ENCODE results near the gene SMARCA2. TPM values are rescaled to one million over a fixed set of nuclear protein-coding genes. Genes with fewer than 3 reads are reported as not detected.
A peak's percentile ranks its signal among the peaks of the same experiment; 100 is the strongest.

The SMARCA2 gene
- total RNA-seq, 2 experiments from 2014 or later = 264 to 274 TPM

GRCh38 chr9:2231829-2232228 lies 216.7 kb downstream of the SMARCA2 start:
- Mint-ChIP-seq H3K27ac (no peak overlapping the region), H3K36me3 (ENCODE audit: low read depth) (no peaks in the 10 kb centered on the region), H3K27me3 (peaks cover 5% of the 10 kb centered on the region), H3K9me3 (no peaks in the 10 kb centered on the region), H3K4me1 (no peaks in the 10 kb centered on the region), H3K4me3 (no peak overlapping the region)
- CTCF ChIA-PET = no interaction called here
- POLR2A ChIA-PET = no interaction called here
- DNase-seq = no peak

- Mint-ChIP-seq H3K4me3 (no peak overlapping the region), H3K4me1 (no peaks in the 10 kb centered on the region), H3K36me3 (ENCODE audit: low read depth) (no peaks in the 10 kb centered on the region), H3K27me3 (peaks cover 11% of the 10 kb centered on the region), H3K27ac (no peak overlapping the region), H3K9me3 (no peaks in the 10 kb centered on the region)
- POLR2A ChIA-PET = no interaction called here
- CTCF ChIA-PET = no interaction called here
- no peak for DNase-seq
These were observed 218.1 kb downstream of the SMARCA2 start for GRCh38 chr9:2233274-2233673.

- DNase-seq = no peak
- no peak overlapping the region for H3K27ac Mint-ChIP-seq
- no peaks in the 10 kb centered on the region for H3K36me3 Mint-ChIP-seq (ENCODE audit: low read depth)
- POLR2A ChIA-PET = interaction anchor here (0.7 kb wide), 1 partner anchor 1005 kb away, joined by 3 read pairs; no protein-coding TSS in a partner anchor
- no peaks in the 10 kb centered on the region for H3K9me3 Mint-ChIP-seq
- no peak overlapping the region for H3K4me3 Mint-ChIP-seq
- H3K27me3 Mint-ChIP-seq = peaks cover 19% of the 10 kb centered on the region
- CTCF ChIA-PET = no interaction called here
- H3K4me1 Mint-ChIP-seq = no peaks in the 10 kb centered on the region
These were observed 219.3 kb downstream of the SMARCA2 start for GRCh38 chr9:2234371-2234893.

- Mint-ChIP-seq H3K36me3 (ENCODE audit: low read depth) (no peaks in the 10 kb centered on the region), H3K27ac (no peak overlapping the region), H3K27me3 (peaks cover 19% of the 10 kb centered on the region), H3K4me1 (no peaks in the 10 kb centered on the region), H3K4me3 (no peak overlapping the region), H3K9me3 (no peaks in the 10 kb centered on the region)
- ChIA-PET POLR2A (no interaction called here), CTCF (interaction anchor here (0.6 to 1.3 kb wide), 2 partner anchors 9 to 553 kb away, joined by 3 read pairs; no protein-coding TSS in a partner anchor)
- DNase-seq = no peak
These were observed 220.5 kb downstream of the SMARCA2 start for GRCh38 chr9:2235623-2236022.

GRCh38 chr9:2236850-2237249 lies 221.7 kb downstream of the SMARCA2 start:
- ChIA-PET POLR2A (no interaction called here), CTCF (no interaction called here)
- H3K9me3 Mint-ChIP-seq = no peaks in the 10 kb centered on the region
- H3K27me3 Mint-ChIP-seq = peaks cover 19% of the 10 kb centered on the region
- H3K4me1 Mint-ChIP-seq = peaks cover 7% of the 10 kb centered on the region
- DNase-seq = no peak
- H3K27ac Mint-ChIP-seq = no peak overlapping the region
- H3K4me3 Mint-ChIP-seq = no peak overlapping the region
- H3K36me3 Mint-ChIP-seq (ENCODE audit: low read depth) = no peaks in the 10 kb centered on the region

GRCh38 chr9:2241461-2241835 lies 226.3 kb downstream of the SMARCA2 start:
- CTCF ChIA-PET = no interaction called here
- Mint-ChIP-seq H3K27ac (peak overlapping the region; percentile 52), H3K4me3 (peak overlapping the region; percentile 58), H3K36me3 (ENCODE audit: low read depth) (no peaks in the 10 kb centered on the region), H3K4me1 (peaks cover 19% of the 10 kb centered on the region), H3K27me3 (peaks cover 22% of the 10 kb centered on the region), H3K9me3 (peaks cover 4% of the 10 kb centered on the region)
- no peak for DNase-seq
- POLR2A ChIA-PET = no interaction called here

GRCh38 chr9:2241836-2242741 lies 226.9 kb downstream of the SMARCA2 start:
- H3K36me3 Mint-ChIP-seq (ENCODE audit: low read depth) = no peaks in the 10 kb centered on the region
- peaks cover 4% of the 10 kb centered on the region for H3K9me3 Mint-ChIP-seq
- ChIA-PET POLR2A (no interaction called here), CTCF (interaction anchor here (1.6 kb wide), 1 partner anchor 15 kb away, joined by 3 read pairs; no protein-coding TSS in a partner anchor)
- peaks cover 26% of the 10 kb centered on the region for H3K27me3 Mint-ChIP-seq
- H3K4me3 Mint-ChIP-seq = peak overlapping the region; percentile 58
- H3K4me1 Mint-ChIP-seq = peaks cover 19% of the 10 kb centered on the region
- peak overlapping the region; percentile 3 for H3K27ac Mint-ChIP-seq
- peak; percentile 72 for DNase-seq

- H3K4me3 Mint-ChIP-seq = peak overlapping the region; percentile 58
- ChIA-PET POLR2A (interaction anchor here (0.7 kb wide), 1 partner anchor 1605 kb away, joined by 3 read pairs; no protein-coding TSS in a partner anchor), CTCF (interaction anchor here (1.6 kb wide), 1 partner anchor 14 kb away, joined by 3 read pairs; no protein-coding TSS in a partner anchor)
- peaks cover 19% of the 10 kb centered on the region for H3K4me1 Mint-ChIP-seq
- DNase-seq = no peak
- H3K27ac Mint-ChIP-seq = peak overlapping the region; percentile 9
- peaks cover 24% of the 10 kb centered on the region for H3K27me3 Mint-ChIP-seq
- peaks cover 4% of the 10 kb centered on the region for H3K9me3 Mint-ChIP-seq
- no peaks in the 10 kb centered on the region for H3K36me3 Mint-ChIP-seq (ENCODE audit: low read depth)
These were observed 227.7 kb downstream of the SMARCA2 start for GRCh38 chr9:2242831-2243330.

Measured in activated CD4-positive, alpha-beta T cell treated with anti-CD3 and anti-CD28 coated beads, Interleukin-2, amount 10 ng/mL, durations not matched to agents 7 days and 5 days (primary cell).